Colonic mucosa (tissue), 4 donors: ENCODE results near the gene DGKA. TPM values are rescaled to one million over a fixed set of nuclear protein-coding genes. Genes with fewer than 3 reads are reported as not detected.
"Not testable (repeated sequence)": the region's sequence is repeated elsewhere in the genome, so short reads cannot be mapped to it uniquely, and the experiment has no call there.

Source experiments
- DNase-seq: peaks from one replicate; pipeline ENCODE4 v3.0.0-alpha.2; 2020
- H3K27ac ChIP-seq: fragments of 200-600 bp; one replicate; pipeline ENCODE4 v1.8.0; 2021
- H3K27me3 ChIP-seq: fragments of 200-600 bp; one replicate; pipeline ENCODE4 v1.8.0; 2021
- H3K36me3 ChIP-seq: fragments of 200-600 bp; one replicate; pipeline ENCODE4 v1.8.0; 2021
- H3K4me1 ChIP-seq: fragments of 200-600 bp; one replicate; pipeline ENCODE4 v1.8.0; 2021; ENCODE audit warnings: mild to moderate bottlenecking
- H3K4me3 ChIP-seq: fragments of 200-600 bp; one replicate; pipeline ENCODE4 v1.8.0; 2021
- H3K9ac ChIP-seq, 2 donors: one replicate each; pipeline ENCODE4 v1.7.0; 2013; ENCODE audit warnings: control low read depth in 2 of 2, low read depth in 2 of 2, low read length in 2 of 2
- H3K9me3 ChIP-seq: fragments of 200-600 bp; one replicate; pipeline ENCODE4 v1.8.0; 2021
- CTCF ChIP-seq: fragments of 200-600 bp; IDR thresholded peaks from one replicate; pipeline ENCODE4 v1.8.0; 2022; ENCODE audit warnings: antibody characterized with exemption, mild to moderate bottlenecking
- intact Hi-C: fragments of 100-400 bp; cut with DNase I; formaldehyde crosslinking; loops from one replicate; pipeline ENCODE4 v1.14.1; 2022
- total RNA-seq, 2 donors: library from RNA; stranded (reverse); fragmentation: NEBNext Ultra II Directional in 1 of 2; extraction: Animal tissue kit (Norgen Biotek cat#: 25700) in 1 of 2; gene quantifications; one replicate each; pipeline ENCODE4 v1.2.1, GENCODE V29; 2021
- donor health status: healthy.
- donor health status: DM: no; HTN: no; CAD: no.
- donor health status: DM: no; HTN: no; CAD: no.

Gene DGKA
- total RNA-seq, 2 donors from 2014 or later: 80.2 to 91.2 TPM

- H3K9me3 ChIP-seq: no peaks in the 10 kb centered on the region
- intact Hi-C loops: no loop called here
- no peak overlapping the region for H3K4me3 ChIP-seq
- no peak for DNase-seq
- no peaks in the 10 kb centered on the region for H3K27me3 ChIP-seq
- no peaks in the 10 kb centered on the region for H3K36me3 ChIP-seq
- no peaks in the 10 kb centered on the region for H3K4me1 ChIP-seq
- no peak for TF ChIP-seq CTCF
- H3K9ac ChIP-seq: no peak overlapping the region
- H3K27ac ChIP-seq: no peak overlapping the region
These were observed 15.5 kb upstream of the DGKA start for GRCh38 chr12:55915482-55915859.

DNA sequence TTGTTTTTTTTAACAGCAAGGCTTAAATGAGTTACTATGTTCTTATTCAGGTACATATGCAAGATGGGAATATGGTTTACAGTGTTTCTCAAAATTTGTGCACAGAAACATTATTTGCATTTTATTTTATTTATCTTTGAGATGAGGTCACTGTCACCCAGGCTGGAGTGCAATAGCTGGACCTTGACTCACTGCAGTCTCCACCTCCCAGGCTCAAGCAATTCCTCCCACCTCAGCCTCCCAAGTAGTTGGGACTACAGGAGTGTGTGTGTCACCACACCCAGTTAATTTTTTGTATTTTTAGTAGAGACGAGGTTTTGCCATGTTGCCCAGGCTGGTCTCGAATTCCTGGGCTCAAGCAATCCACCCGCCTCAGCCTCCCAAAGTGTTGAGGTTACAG lies 11.9 kb upstream of the DGKA start:
- H3K27ac ChIP-seq, DNase-seq, H3K9me3 ChIP-seq, H3K27me3 ChIP-seq, H3K4me1 ChIP-seq, H3K4me3 ChIP-seq, H3K36me3 ChIP-seq, intact Hi-C loops, H3K9ac ChIP-seq: not testable (repeated sequence)

GRCh38 chr12:55922126-55922525 lies 8.8 kb upstream of the DGKA start:
- no peak overlapping the region for H3K27ac ChIP-seq
- no peak overlapping the region for H3K4me3 ChIP-seq
- TF ChIP-seq CTCF: no peak
- no peak overlapping the region for H3K9ac ChIP-seq
- no peaks in the 10 kb centered on the region for H3K4me1 ChIP-seq
- no peaks in the 10 kb centered on the region for H3K9me3 ChIP-seq
- intact Hi-C loops: no loop called here
- H3K27me3 ChIP-seq: no peaks in the 10 kb centered on the region
- DNase-seq: no peak
- H3K36me3 ChIP-seq: no peaks in the 10 kb centered on the region

- H3K9ac ChIP-seq, H3K27me3 ChIP-seq, intact Hi-C loops, H3K36me3 ChIP-seq, H3K4me3 ChIP-seq, H3K4me1 ChIP-seq, H3K27ac ChIP-seq, H3K9me3 ChIP-seq, DNase-seq: not testable (repeated sequence)
These were observed 7.3 kb upstream of the DGKA start for GRCh38 chr12:55923648-55924047.

DNA sequence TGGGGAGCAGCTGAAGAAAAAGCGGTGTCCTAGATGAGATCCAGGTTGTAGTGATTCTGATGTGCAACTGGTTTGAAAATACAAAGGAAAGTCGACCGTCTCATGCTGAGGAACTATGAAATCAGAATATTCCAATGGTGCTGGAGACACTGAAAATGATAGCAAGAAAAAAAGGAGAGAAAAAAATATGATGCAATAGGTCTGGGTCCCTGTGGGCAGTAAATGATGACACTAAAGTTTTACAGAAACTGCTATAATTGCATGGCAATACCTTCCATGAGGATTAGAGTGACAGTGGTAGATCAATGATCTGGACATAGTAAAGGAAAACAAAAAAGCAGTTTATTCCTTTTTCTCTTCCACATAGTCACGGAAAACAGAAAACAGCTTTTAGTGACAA lies 5.6 kb upstream of the DGKA start:
- Histone ChIP-seq H3K4me3 (no peak overlapping the region), H3K9me3 (no peaks in the 10 kb centered on the region), H3K4me1 (peaks cover 20% of the 10 kb centered on the region), H3K36me3 (no peaks in the 10 kb centered on the region), H3K27me3 (no peaks in the 10 kb centered on the region), H3K9ac (no peak overlapping the region), H3K27ac (no peak overlapping the region)
- TF ChIP-seq CTCF: no peak
- intact Hi-C loops: loop anchor here (5.0 kb wide), 1 partner anchor 93 kb away; no protein-coding TSS in a partner anchor
- DNase-seq: no peak

- no peaks in the 10 kb centered on the region for H3K9me3 ChIP-seq
- no peak for TF ChIP-seq CTCF
- H3K27me3 ChIP-seq: no peaks in the 10 kb centered on the region
- intact Hi-C loops: loop anchor here (5.0 kb wide), 1 partner anchor 94 kb away; no protein-coding TSS in a partner anchor
- H3K36me3 ChIP-seq: no peaks in the 10 kb centered on the region
- H3K4me1 ChIP-seq: peaks cover 27% of the 10 kb centered on the region
- no peak for DNase-seq
- H3K9ac ChIP-seq: peak overlapping the region; percentile 62 to 97
- peak overlapping the region; percentile 99 for H3K27ac ChIP-seq
- peak overlapping the region; percentile 83 for H3K4me3 ChIP-seq
These were observed 4.9 kb upstream of the DGKA start for GRCh38 chr12:55925870-55926737.
